GM12801 (cell line): ENCODE data around the gene CALY.

Source experiments
- TF ChIP-seq, protein P1 (sequence below): IDR thresholded peaks from one replicate; pipeline ENCODE4 v1.5.1; 2011; ENCODE audit warnings: control low read depth; ENCODE audit not compliant: insufficient read length; ENCODE audit errors: extremely low read depth

CALY gene

DNA sequence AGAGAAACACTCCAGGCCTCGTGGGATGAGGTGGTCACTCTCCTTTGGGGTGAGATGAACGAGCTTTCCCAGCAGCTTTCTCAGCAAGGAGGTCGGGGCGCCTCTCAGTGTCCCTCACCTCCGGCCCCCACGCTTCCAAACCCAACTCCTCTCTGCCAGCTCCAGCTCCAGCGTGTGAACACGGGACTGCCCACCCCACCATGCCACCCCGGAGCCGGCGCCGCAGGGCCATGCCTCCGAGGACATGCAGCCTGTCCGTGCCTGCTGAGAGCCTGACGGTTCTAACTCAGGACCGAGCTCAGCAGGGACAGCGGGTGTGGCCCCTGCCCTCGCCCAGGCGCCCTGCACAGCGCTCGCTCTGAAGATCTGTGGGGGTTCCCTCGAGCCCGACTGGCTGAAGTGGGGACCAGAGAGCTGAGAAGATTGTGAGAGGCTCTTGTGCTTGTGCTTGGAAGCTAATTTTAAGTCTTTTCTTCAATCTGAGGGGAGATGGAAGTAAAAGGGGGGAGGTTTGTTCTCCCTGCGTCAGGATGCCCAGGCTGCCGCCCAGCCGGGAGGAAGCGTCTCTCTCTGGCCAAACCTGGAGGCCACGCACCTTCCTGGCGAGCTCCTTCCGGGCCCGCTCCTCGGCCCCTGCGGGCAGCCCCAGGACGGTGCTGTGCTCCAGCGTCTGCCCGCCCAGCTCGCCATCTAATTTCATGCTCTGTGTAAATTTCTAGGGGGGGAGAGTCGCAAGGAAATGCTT lies 54.9 kb downstream of the CALY start:
- TF ChIP-seq, protein P1, sequence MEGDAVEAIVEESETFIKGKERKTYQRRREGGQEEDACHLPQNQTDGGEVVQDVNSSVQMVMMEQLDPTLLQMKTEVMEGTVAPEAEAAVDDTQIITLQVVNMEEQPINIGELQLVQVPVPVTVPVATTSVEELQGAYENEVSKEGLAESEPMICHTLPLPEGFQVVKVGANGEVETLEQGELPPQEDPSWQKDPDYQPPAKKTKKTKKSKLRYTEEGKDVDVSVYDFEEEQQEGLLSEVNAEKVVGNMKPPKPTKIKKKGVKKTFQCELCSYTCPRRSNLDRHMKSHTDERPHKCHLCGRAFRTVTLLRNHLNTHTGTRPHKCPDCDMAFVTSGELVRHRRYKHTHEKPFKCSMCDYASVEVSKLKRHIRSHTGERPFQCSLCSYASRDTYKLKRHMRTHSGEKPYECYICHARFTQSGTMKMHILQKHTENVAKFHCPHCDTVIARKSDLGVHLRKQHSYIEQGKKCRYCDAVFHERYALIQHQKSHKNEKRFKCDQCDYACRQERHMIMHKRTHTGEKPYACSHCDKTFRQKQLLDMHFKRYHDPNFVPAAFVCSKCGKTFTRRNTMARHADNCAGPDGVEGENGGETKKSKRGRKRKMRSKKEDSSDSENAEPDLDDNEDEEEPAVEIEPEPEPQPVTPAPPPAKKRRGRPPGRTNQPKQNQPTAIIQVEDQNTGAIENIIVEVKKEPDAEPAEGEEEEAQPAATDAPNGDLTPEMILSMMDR = no peak

DNA sequence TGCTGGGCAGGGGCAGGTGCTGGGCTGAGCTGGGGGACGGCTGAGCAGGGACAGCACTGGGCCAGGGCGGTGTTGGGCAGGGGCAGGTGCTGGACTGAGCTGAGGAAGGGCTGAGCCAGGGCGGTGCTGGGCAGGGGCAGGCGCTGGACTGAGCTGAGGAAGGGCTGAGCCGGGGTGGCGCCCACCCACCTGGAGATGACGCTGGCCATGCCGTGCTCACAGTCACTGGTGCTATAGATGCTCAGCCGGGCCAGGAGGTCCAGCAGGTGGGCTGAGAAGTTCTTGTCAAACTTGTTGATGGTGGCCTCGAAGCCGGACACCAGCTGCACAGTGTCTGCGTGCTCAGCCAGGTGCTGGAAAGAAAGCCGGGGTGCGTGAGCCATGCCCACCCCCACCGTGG lies 55.6 kb downstream of the CALY start:
- TF ChIP-seq, protein P1 = no peak

DNA sequence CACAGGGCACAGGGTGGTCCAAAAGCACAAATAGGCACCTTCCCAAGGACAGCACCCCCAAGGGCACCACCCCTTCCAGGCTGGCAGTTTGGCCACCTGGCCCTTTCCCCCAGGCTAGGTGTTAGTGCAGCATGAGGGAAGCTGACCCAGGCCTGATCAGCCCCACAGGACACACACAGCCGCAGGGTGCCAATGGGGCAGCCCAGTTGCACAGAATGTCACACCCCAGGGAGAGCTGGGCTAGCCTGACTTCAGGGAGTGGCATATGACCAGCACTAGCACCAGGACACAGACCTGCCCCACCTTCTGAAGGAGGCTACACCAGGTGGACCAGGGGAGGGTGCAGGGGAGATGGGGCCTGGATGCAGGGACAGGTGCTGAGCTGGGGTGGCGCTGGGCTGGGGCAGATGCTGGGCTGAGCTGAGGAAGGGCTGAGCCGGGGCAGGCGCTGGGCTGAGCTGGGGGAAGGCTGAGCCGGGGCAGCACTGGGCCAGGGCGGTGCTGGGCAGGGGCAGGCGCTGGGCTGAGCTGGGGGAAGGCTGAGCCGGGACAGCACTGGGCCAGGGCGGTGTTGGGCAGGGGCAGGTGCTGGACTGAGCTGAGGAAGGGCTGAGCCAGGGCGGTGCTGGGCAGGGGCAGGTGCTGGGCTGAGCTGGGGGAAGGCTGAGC lies 56.2 kb downstream of the CALY start:
- TF ChIP-seq, protein P1 = no peak

DNA sequence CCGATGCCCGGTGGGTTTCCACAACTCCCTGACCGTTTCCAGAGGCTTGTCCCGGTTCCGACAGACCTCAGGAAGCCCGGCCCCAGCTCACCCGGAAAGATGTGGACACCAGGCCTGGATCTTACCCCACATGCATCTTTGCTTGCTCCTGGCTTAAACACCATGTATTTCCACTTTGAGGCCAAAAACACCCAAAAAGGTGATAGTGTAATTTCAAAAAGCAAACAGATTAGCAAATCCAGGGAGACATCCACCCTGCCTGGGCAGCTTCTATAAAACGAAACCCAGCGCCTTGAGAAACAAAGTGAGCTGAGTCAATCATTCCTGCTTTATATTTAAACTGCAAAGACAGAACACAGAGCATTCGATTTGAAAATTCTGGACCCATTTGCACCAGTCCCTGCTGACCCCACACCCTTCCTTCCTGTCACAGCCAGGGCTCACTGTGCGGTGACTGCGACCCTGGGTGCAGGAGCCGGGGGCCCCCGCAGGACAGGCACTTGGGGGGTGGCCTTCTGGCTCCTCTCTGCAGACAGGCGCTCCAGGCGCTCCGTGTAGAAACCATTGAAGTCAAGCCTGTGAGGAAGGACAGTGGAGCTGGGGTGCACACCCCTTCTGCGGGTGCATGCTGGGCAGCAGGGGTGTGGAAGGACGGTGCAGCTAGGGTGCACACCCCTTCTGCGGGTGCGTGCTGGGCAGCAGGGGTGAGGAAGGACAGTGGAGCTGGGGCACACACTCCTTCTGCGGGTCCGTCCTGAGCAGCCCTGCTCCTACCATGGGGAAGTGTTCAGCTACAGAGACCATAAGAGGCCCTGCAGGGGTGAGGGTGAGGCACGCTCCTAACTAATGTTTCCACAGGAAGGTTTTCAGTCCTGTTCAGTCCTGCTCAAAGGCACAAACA lies 57.1 kb downstream of the CALY start:
- TF ChIP-seq, protein P1 = no peak

DNA sequence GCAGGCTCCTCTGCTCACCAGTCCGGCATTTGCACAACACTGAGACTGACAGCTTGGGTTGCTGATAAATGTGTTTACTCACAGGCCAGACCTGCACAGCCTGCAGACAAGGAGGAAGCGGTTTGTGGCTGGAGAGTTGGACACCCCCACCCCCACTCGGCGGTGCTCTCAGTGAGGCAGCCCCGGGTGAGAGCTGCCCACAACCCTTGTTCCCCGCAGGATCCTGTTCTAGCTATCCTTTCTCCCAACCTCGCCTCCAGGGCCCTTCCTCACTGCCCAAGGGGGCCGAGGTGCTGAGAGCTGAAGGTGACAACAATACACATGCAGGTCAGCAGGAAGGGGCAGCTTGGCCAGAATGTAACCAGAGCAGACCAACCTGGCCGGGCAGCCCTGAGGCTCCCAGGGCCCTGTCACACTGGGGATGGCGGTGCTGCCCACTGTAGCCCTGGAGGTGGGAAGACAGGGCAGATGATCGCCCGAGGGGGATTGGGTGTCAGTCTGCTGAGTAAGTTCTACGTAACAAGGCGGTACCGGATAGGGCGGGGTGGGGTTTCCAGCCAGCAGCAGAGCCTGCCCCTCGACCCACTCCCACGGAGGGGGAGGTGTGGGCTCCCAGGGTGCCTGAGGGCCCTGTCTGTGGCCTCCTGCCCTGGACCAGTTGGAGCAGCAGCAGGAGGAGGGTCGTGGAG lies 58.0 kb downstream of the CALY start:
- TF ChIP-seq, protein P1 = no peak

DNA sequence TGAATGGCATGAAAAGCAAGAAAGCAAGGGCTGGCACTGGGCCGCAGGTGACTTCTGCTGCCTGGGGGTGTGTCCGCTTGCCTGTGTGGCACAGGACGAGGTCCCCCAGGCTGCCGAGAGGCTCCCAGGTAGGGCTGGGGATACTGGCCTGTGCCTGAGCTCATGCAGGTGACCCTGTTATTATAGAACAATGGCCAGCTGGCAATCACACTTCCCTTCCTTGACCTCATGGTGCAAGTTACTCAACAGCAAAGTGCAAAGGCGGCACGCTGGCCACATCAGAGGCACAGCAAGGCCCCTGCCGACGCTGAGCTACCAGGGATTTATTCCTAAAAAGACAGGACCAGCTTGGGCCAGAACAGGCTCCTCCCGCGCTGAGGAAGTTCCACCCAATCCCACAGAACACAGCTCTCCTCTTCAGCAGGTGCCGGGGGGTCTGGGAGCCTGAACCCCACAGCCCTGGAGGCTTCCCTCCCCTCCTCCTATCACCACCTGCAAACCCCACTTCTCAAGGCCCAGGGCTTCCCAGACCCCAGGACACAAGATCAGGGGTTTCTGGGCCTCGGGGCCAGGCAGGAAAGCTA lies 58.6 kb downstream of the CALY start:
- TF ChIP-seq, protein P1 = no peak
